Psoas muscle (tissue), 8 donors: ENCODE data around the gene LETM1. TPM values are rescaled to one million over a fixed set of nuclear protein-coding genes. Genes with fewer than 3 reads are reported as not detected.

ENCODE experiments used
- ATAC-seq, 4 donors: fragments of 200-7000 bp; cut with Tn5 transposase; one replicate each; pipeline ENCODE4 v1.9.1; 2020; ENCODE audit warnings: moderate library complexity in 3 of 4, mild to moderate bottlenecking in 2 of 4
- DNase-seq, 2 donors: peaks; one replicate each; pipeline ENCODE4 v3.0.0-alpha.2; 2020
- H3K27ac ChIP-seq: fragments of 200-600 bp; one replicate; pipeline ENCODE4 v1.8.0; 2022
- H3K27me3 ChIP-seq, 3 donors: fragments of 200-600 bp in 1 of 3; one replicate each; pipeline versions ENCODE4 v1.6.1 to v1.8.0; 2013 to 2022; ENCODE audit warnings: low read length in 2 of 3, mild to moderate bottlenecking in 2 of 3, moderate library complexity in 1 of 3; ENCODE audit not compliant: insufficient read depth in 3 of 3
- H3K36me3 ChIP-seq, 2 donors: fragments of 200-600 bp in 1 of 2; one replicate each; pipeline versions ENCODE4 v1.6.1 to v1.8.0; 2013 to 2022; ENCODE audit warnings: low read depth in 1 of 2, mild to moderate bottlenecking in 1 of 2, moderate library complexity in 1 of 2; ENCODE audit not compliant: insufficient read depth in 1 of 2
- H3K4me1 ChIP-seq: fragments of 200-600 bp; one replicate; pipeline ENCODE4 v1.8.0; 2022
- H3K4me3 ChIP-seq: fragments of 200-600 bp; one replicate; pipeline ENCODE4 v1.8.0; 2022; ENCODE audit warnings: mild to moderate bottlenecking
- H3K9me3 ChIP-seq: fragments of 200-600 bp; one replicate; pipeline ENCODE4 v1.8.0; 2022
- WGBS, 3 donors: extraction: QIAGEN DNeasy Blood & Tissue Kit; methylation state at CpG; one replicate each; pipeline versions ENCODE4 v1.1.6 to v1.1.7; 2013; 5-methylcytosine and 5-hydroxymethylcytosine counted together
- intact Hi-C, 2 donors: fragments of 100-400 bp; cut with DNase I; formaldehyde crosslinking; loops; one replicate each; pipeline versions ENCODE4 v1.11.0 to v1.14.2; 2022
- polyA plus RNA-seq, 3 donors: library from polyadenylated mRNA; stranded (reverse); fragments of 200-250 nt; gene quantifications; one replicate each; pipeline ENCODE4 v1.2.3, GENCODE V29; 2013
- total RNA-seq, 4 donors: library from RNA; stranded (reverse); fragmentation: NEBNext Ultra II Directional in 2 of 4; extraction: Animal tissue kit (Norgen Biotek cat#: 25700) in 2 of 4; gene quantifications; one replicate each; pipeline versions ENCODE4 v1.2.1 to v1.2.4, GENCODE V29; 2021 to 2023
- TF ChIP-seq, protein P1 (sequence below): fragments of 200-600 bp; IDR thresholded peaks from one replicate; pipeline ENCODE4 v1.8.0; 2022; ENCODE audit warnings: antibody characterized with exemption
- donor health status: healthy with polysubstance abuse.
- donor health status: DM: no; HTN: no; CAD: no; lungs with moderate emphysema.
- donor health status: Bipolar disorder and iron deficiency.
- donor health status: healthy.
- donor health status: DM: yes; HTN: yes; CAD: no.
- donor health status: DM: no; HTN: no; CAD: no.
- donor health status: DM: no; HTN: no; CAD: no.
- donor health status: DM: yes; HTN: yes; CAD: no.

LETM1 gene
- total and polyA plus RNA-seq, 7 donors, result 14.1 to 50.3 (median 26.8) TPM

DNA sequence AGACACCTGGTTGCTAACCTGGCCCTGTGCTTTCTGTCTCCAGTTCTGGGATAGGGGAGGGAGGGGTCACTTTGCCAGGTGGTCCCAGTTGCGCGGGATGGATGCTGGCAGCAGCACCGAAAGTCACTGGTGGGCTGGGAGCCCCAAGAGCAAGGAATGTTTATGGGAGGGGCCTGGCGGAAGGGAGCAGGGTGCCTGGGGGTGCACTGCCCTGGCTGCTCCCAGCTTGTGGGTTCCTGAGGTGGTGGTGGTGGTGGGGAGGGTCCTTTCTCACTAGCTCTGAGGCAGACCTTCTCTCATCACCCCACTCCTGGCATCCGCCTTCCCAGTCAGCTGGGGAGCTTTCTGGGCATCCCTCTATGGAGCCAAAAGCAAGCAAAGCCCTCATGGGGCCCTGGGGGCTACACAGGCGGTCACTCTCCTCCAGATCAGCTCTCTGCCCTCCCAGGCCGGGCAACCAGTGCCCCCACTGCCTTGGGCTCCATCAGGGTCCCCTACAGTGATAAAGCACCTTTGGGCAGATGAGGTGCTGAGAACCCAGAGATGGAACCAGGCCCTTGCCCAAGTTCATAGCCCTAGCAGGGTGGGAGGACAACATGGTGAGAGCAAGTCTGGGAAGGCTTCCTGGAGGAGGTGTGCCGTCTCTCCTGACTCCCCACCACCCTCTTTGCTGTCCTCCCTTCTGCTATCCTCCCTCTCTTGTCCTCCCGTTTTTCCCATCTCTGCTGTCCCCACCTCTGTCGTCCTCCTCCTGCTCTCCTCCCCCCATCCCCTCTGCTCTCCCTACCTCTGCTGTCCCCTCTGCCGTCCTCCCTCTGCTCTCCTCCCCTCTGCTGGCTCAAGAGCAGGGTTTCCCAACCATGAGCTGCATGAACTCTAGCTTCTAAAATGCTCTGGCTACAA, 46.9 kb downstream of the LETM1 start:
- no peaks in the 10 kb centered on the region for H3K9me3 ChIP-seq
- WGBS, 3 donors, result 74 to 78% (median 77%) methylated on average over 11 of the region's 11 CpGs
- TF ChIP-seq, protein P1, sequence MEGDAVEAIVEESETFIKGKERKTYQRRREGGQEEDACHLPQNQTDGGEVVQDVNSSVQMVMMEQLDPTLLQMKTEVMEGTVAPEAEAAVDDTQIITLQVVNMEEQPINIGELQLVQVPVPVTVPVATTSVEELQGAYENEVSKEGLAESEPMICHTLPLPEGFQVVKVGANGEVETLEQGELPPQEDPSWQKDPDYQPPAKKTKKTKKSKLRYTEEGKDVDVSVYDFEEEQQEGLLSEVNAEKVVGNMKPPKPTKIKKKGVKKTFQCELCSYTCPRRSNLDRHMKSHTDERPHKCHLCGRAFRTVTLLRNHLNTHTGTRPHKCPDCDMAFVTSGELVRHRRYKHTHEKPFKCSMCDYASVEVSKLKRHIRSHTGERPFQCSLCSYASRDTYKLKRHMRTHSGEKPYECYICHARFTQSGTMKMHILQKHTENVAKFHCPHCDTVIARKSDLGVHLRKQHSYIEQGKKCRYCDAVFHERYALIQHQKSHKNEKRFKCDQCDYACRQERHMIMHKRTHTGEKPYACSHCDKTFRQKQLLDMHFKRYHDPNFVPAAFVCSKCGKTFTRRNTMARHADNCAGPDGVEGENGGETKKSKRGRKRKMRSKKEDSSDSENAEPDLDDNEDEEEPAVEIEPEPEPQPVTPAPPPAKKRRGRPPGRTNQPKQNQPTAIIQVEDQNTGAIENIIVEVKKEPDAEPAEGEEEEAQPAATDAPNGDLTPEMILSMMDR, result no peak
- ATAC-seq (no peak), DNase-seq (peak in 1 of 2 donors; percentile 51)
- H3K4me3 ChIP-seq, result no peak overlapping the region
- H3K27me3 ChIP-seq, result no peaks in the 10 kb centered on the region
- H3K36me3 ChIP-seq, result peaks cover 6 to 19% of the 10 kb centered on the region in 2 donors
- no peaks in the 10 kb centered on the region for H3K4me1 ChIP-seq
- intact Hi-C loops, result loop anchor here in 1 of 2 donors (2.0 kb wide), 1 partner anchor 60 kb away; no protein-coding TSS in a partner anchor
- no peak overlapping the region for H3K27ac ChIP-seq

DNA sequence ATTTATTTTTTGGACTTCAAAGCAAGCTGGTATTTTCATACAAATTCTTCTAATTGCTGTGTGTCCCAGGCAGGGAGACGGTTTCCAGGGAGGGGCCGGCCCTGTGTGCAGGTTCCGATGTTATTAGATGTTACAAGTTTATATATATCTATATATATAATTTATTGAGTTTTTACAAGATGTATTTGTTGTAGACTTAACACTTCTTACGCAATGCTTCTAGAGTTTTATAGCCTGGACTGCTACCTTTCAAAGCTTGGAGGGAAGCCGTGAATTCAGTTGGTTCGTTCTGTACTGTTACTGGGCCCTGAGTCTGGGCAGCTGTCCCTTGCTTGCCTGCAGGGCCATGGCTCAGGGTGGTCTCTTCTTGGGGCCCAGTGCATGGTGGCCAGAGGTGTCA, 47.6 kb downstream of the LETM1 start:
- intact Hi-C loops, result loop anchor here in 1 of 2 donors (2.0 kb wide), 1 partner anchor 60 kb away; no protein-coding TSS in a partner anchor
- 51 to 80% (median 64%) methylated on average over 6 of the region's 6 CpGs for WGBS, 3 donors
- Histone ChIP-seq H3K36me3 (peaks cover 0 to 12% of the 10 kb centered on the region in 2 donors), H3K27ac (no peak overlapping the region), H3K4me3 (no peak overlapping the region), H3K27me3 (no peaks in the 10 kb centered on the region), H3K9me3 (no peaks in the 10 kb centered on the region), H3K4me1 (no peaks in the 10 kb centered on the region)
- ATAC-seq, result no peak
- DNase-seq, result no peak
- TF ChIP-seq, protein P1, result no peak

DNA sequence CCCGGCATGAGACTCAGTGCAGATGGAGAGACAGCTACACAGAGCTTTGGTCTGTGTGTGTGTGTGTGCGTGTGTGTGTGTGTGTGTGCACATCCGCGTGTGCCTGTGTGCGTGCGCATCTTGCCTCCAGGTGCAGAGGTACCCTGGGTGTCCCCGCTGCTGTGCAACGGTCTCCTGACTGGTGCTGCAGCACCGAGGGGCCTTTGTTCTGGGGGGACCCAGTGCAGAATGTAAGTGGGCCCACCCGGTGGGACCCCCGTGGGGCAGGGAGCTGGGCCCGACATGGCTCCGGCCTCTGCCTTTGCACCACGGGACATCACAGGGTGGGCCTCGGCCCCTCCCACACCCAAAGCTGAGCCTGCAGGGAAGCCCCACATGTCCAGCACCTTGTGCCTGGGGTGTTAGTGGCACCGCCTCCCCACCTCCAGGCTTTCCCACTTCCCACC, 48.6 kb downstream of the LETM1 start:
- ATAC-seq (no peak), DNase-seq (no peak)
- H3K27me3 ChIP-seq, result peaks cover 0 to 2% (median 0%) of the 10 kb centered on the region in 3 donors
- H3K9me3 ChIP-seq, result no peaks in the 10 kb centered on the region
- H3K4me3 ChIP-seq, result no peak overlapping the region
- H3K36me3 ChIP-seq, result peaks cover 0 to 2% of the 10 kb centered on the region in 2 donors
- TF ChIP-seq, protein P1, result no peak
- H3K4me1 ChIP-seq, result no peaks in the 10 kb centered on the region
- intact Hi-C loops, result loop anchor here in 1 of 2 donors (1.0 kb wide), 1 partner anchor 38 kb away; no protein-coding TSS in a partner anchor
- WGBS, 3 donors, result 73 to 78% (median 74%) methylated on average over 15 to 16 of the region's 16 CpGs
- no peak overlapping the region for H3K27ac ChIP-seq

DNA sequence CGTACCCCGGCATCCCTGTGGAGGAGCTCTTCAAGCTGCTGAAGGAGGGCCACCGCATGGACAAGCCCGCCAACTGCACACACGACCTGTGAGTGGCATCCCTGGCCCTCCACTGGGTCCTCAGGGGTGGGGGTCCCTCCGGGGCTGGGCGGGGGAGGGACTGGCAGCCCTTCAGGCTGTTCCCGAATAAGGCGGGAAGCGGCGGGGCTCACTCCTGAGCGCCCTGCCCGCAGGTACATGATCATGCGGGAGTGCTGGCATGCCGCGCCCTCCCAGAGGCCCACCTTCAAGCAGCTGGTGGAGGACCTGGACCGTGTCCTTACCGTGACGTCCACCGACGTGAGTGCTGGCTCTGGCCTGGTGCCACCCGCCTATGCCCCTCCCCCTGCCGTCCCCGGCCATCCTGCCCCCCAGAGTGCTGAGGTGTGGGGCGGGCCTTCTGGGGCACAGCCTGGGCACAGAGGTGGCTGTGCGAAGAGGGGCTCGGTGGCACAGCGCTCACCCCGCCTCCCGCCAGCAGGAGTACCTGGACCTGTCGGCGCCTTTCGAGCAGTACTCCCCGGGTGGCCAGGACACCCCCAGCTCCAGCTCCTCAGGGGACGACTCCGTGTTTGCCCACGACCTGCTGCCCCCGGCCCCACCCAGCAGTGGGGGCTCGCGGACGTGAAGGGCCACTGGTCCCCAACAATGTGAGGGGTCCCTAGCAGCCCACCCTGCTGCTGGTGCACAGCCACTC, 49.2 kb downstream of the LETM1 start:
- H3K27me3 ChIP-seq, result peaks cover 0 to 5% (median 2%) of the 10 kb centered on the region in 3 donors
- TF ChIP-seq, protein P1, result no peak
- intact Hi-C loops, result loop anchor here in 1 of 2 donors (1.0 kb wide), 1 partner anchor 37 kb away; no protein-coding TSS in a partner anchor
- ATAC-seq (no peak), DNase-seq (no peak)
- WGBS, 3 donors, result 77 to 88% (median 83%) methylated on average over 30 to 41 of the region's 41 CpGs
- H3K36me3 ChIP-seq, result no peaks in the 10 kb centered on the region
- no peaks in the 10 kb centered on the region for H3K4me1 ChIP-seq
- no peak overlapping the region for H3K4me3 ChIP-seq
- no peak overlapping the region for H3K27ac ChIP-seq
- H3K9me3 ChIP-seq, result no peaks in the 10 kb centered on the region
